Neural progenitor cell (in vitro differentiated cells): ENCODE data around the gene MAGI2.

Experiments
- CTCF ChIP-seq: fragments of 200-600 bp; sonication (generic); IDR thresholded peaks from 2 replicates; pipeline ENCODE4 v1.5.1; 2017; ENCODE audit warnings: antibody characterized with exemption, mild to moderate bottlenecking
- EZH2phosphoT487 ChIP-seq: fragments of 200-600 bp; sonication (generic); IDR thresholded peaks from 2 replicates; pipeline ENCODE4 v1.6.1; 2017; ENCODE audit warnings: antibody characterized with exemption

DNA sequence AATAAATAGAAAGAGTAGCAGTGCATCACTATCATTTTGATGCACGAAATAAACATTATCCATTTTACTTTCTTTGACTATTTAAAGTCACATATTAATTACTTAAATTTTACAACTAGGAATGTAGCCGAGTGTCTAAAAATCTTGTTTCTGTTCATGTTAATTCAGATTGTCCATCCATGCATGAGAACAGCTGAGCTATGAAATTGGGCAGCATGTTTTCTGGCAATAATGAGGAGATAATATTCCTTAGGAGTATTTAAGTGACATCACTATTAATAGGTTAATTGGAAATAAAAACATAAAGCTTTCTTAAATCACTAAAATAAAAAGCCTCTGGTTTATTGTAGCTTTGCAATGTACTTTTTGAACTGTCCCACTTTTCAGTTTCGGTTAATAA, 1361.1 kb downstream of the MAGI2 start:
- TF ChIP-seq CTCF: no peak
- TF ChIP-seq EZH2phosphoT487: no peak
